GM19099 (cell line): Measurements from ENCODE around the gene FTO.

Source experiments
- POLR2A ChIP-seq: IDR thresholded peaks from 3 replicates; pipeline ENCODE4 v1.6.1; 2011; ENCODE audit warnings: low read depth; ENCODE audit not compliant: insufficient read length; ENCODE audit errors: extremely low read depth

Gene FTO

DNA sequence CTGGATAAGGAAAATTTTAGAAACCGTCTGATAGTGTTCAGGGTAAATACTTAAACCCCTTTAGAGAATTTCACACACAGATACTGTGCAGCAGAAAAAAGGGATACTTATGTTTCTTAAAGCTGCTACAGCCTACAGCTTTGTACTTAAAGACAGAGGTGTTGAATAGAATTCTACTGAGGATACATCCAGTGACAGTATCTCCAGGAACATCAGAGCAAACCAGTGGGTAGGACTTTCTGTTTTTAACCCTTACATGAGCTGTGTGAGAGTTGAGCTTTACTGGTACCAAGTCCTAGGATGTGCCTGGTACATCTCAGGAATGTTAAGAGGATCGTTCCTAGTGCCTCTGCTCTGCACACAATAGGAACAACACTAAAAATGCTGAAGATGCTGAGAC lies 191.5 kb downstream of the FTO start:
- no peak for TF ChIP-seq POLR2A

GRCh38 chr16:53895851-53896250 lies 191.9 kb downstream of the FTO start:
- TF ChIP-seq POLR2A: no peak

- no peak for TF ChIP-seq POLR2A
Measured at GRCh38 chr16:53896722-53897121, 192.8 kb downstream of the FTO start.

DNA sequence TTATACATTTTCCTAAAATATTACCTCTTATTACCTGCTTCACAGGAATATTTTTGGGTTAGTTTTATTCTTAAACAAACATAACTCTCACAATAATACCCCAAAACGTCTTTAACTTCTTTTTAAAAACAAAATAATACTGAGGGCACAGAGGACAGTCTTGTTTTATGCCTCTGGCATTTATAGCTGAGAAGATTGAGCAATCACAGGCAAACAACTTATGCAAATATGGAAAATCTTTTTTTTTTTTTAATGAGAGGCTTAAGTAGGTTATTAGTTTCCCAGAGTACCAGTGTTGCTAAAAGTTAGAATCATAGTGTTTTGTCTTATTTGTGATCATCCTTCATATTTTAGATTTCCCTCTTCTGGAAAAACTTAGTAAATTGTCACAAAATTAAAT lies 195.0 kb downstream of the FTO start:
- no peak for TF ChIP-seq POLR2A

DNA sequence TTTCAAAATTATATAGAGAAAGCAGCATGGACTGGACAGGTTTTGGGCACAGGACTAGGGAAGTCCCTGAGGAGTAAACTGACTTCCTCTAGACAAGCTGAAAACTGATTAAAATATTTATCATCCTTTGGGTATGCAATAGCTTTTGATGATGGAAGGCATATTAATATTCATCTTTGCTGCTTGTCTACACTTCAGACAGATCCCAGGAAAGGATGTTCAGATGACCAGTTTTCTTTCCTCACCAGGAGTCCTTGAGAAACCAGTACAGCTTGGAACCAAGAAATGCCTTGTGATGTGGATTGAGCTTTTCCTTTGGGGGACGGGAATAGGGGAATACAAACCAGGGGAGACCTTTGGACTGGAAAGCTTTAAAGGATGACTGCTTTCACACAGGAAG lies 195.5 kb downstream of the FTO start:
- no peak for TF ChIP-seq POLR2A

- no peak for TF ChIP-seq POLR2A
Measured at GRCh38 chr16:53900667-53901066, 196.7 kb downstream of the FTO start.

DNA sequence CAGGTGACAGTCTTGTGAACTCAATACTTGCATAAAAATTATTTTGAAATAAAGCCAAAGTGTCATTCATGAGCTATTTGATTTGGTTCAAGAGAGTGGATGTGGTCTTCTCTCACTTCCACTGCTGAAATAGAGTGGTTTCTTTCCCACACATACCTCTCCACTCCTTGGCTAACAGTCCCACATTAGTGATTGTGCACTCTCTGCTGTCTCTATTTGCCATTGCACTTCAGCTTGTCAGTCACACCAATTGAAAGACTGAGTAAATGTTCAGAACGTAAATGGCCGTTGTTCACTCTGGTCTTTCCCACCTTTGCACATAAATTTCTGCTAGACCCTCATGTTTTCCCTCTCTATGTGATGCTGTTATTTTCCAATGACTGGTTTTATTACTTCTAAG lies 197.5 kb downstream of the FTO start:
- TF ChIP-seq POLR2A: no peak

GRCh38 chr16:53904533-53904932 lies 200.6 kb downstream of the FTO start:
- TF ChIP-seq POLR2A: no peak

DNA sequence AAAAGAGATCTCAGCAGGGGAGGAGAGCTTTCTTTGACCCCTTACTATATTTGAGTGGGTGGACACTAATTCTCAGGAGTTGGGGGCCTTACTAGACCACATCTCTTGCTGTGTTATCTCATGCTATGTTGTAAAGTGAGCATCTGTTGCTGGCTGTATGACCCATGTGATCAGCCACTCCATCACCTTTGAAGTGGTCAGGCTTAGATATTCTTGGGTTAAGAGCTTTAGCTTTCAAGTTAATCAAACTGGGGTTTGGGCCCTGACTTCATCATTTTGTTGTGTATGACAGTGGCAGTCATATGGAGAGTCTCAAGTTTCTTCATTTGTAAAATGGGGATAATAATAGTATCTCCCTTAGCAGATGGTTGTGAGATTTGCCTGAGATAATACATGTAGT lies 201.1 kb downstream of the FTO start:
- no peak for TF ChIP-seq POLR2A

GRCh38 chr16:53908731-53909130 lies 204.8 kb downstream of the FTO start:
- TF ChIP-seq POLR2A: no peak

GRCh38 chr16:53910990-53911389 lies 207.0 kb downstream of the FTO start:
- no peak for TF ChIP-seq POLR2A

GRCh38 chr16:53911513-53911912 lies 207.6 kb downstream of the FTO start:
- no peak for TF ChIP-seq POLR2A

- TF ChIP-seq POLR2A: no peak
Measured at GRCh38 chr16:53912155-53912554, 208.2 kb downstream of the FTO start.

GRCh38 chr16:53913099-53913870 lies 209.3 kb downstream of the FTO start:
- TF ChIP-seq POLR2A: no peak

- no peak for TF ChIP-seq POLR2A
Measured at GRCh38 chr16:53913920-53914319, 210.0 kb downstream of the FTO start.

DNA sequence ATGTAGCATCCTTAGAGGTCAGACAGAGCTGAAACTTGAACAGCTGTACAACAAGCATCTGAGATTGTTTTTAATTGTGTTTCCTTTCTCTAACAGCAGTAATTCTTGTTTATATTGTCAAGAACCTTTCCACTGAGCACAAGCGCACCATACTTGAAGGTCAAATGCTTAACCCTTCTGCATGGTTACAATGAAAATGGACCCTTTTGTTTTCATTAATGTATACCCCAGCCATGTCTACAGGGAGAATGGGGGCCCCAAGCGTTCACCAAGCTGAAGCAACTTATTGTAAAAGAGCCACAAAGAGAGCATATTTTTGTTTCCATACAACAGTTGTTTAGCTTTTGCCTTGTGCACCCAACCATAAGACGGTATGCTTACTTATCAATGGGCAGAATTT lies 210.8 kb downstream of the FTO start:
- no peak for TF ChIP-seq POLR2A
